Osteoblast (primary cell): ENCODE data around the gene TRAPPC11. TPM values are rescaled to one million over a fixed set of nuclear protein-coding genes. Genes with fewer than 3 reads are reported as not detected.

Experiments used
- DNase-seq: peaks from one replicate; pipeline ENCODE4 v3.0.0; 2011; ENCODE audit warnings: low spot score, mixed read lengths; ENCODE audit not compliant: insufficient read length; ENCODE audit errors: missing footprints
- H2AFZ ChIP-seq: 2 replicates; pipeline ENCODE4 v1.6.0; 2011; ENCODE audit warnings: mild to moderate bottlenecking, low read length
- H3K27ac ChIP-seq: 2 replicates; pipeline ENCODE4 v1.5.1; 2011; ENCODE audit warnings: mild to moderate bottlenecking, low read depth, low read length, moderate library complexity
- H3K27me3 ChIP-seq: 2 replicates; pipeline ENCODE4 v1.6.0; 2012; ENCODE audit warnings: mild to moderate bottlenecking, control low read depth, inconsistent platforms, low read length, moderate library complexity; ENCODE audit not compliant: insufficient read depth
- H3K36me3 ChIP-seq: 2 replicates; pipeline ENCODE4 v1.5.1; 2011; ENCODE audit warnings: mild to moderate bottlenecking, low read length, control low read depth, moderate library complexity; ENCODE audit not compliant: insufficient read depth
- H3K4me1 ChIP-seq: 2 replicates; pipeline ENCODE4 v1.5.1; 2011; ENCODE audit warnings: mild to moderate bottlenecking, low read length, control low read depth, moderate library complexity; ENCODE audit not compliant: insufficient read depth
- H3K4me2 ChIP-seq: 2 replicates; pipeline ENCODE4 v1.6.0; 2011; ENCODE audit warnings: mild to moderate bottlenecking, low read length; ENCODE audit not compliant: insufficient read depth
- H3K4me3 ChIP-seq: fragments of 200-600 bp; sonication (generic); 3 replicates; pipeline ENCODE4 v1.5.1; 2012; ENCODE audit warnings: mild to moderate bottlenecking, low read length, inconsistent platforms; ENCODE audit not compliant: insufficient read depth
- H3K79me2 ChIP-seq: 2 replicates; pipeline ENCODE4 v1.6.0; 2012; ENCODE audit warnings: mild to moderate bottlenecking, low read length, control low read depth, inconsistent platforms; ENCODE audit not compliant: insufficient read depth
- H3K9me3 ChIP-seq: 2 replicates; pipeline ENCODE4 v1.5.1; 2011; ENCODE audit warnings: low read depth, low read length, control low read depth
- H4K20me1 ChIP-seq: 2 replicates; pipeline ENCODE4 v1.6.0; 2012; ENCODE audit warnings: mild to moderate bottlenecking, low read length, control low read depth; ENCODE audit not compliant: insufficient read depth
- CTCF ChIP-seq: IDR thresholded peaks from 2 replicates; pipeline ENCODE4 v1.5.1; 2011; ENCODE audit warnings: mild to moderate bottlenecking, low read depth, low read length, moderate library complexity; ENCODE audit errors: extremely low read depth
- total RNA-seq: library from RNA; depleted of rRNA; stranded (reverse); fragments of >200 nt; gene quantifications from 2 replicates; pipeline ENCODE4 v1.2.3, GENCODE V29; 2012

The TRAPPC11 gene
- total RNA-seq, 1 donor = 58.3 TPM

GRCh38 chr4:183635321-183635720 is 23.8 kb upstream of the TRAPPC11 start:
- Histone ChIP-seq H3K4me1 (peaks cover 31% of the 10 kb centered on the region), H3K4me2 (no peak overlapping the region), H3K27ac (no peak overlapping the region), H3K9me3 (no peaks in the 10 kb centered on the region), H3K36me3 (no peaks in the 10 kb centered on the region), H4K20me1 (no peaks in the 10 kb centered on the region), H3K4me3 (no peak overlapping the region), H3K27me3 (no peaks in the 10 kb centered on the region), H2AFZ (no peak overlapping the region), H3K79me2 (no peaks in the 10 kb centered on the region)
- no peak for TF ChIP-seq CTCF
- DNase-seq = peak; percentile 78

GRCh38 chr4:183635741-183636140 is 23.4 kb upstream of the TRAPPC11 start:
- no peak overlapping the region for H2AFZ ChIP-seq
- H3K27ac ChIP-seq = no peak overlapping the region
- H3K79me2 ChIP-seq = no peaks in the 10 kb centered on the region
- no peaks in the 10 kb centered on the region for H3K36me3 ChIP-seq
- no peaks in the 10 kb centered on the region for H4K20me1 ChIP-seq
- no peaks in the 10 kb centered on the region for H3K27me3 ChIP-seq
- DNase-seq = no peak
- no peaks in the 10 kb centered on the region for H3K9me3 ChIP-seq
- H3K4me1 ChIP-seq = peaks cover 31% of the 10 kb centered on the region
- TF ChIP-seq CTCF = no peak
- H3K4me2 ChIP-seq = no peak overlapping the region
- no peak overlapping the region for H3K4me3 ChIP-seq

GRCh38 chr4:183636503-183636902 is 22.6 kb upstream of the TRAPPC11 start:
- no peaks in the 10 kb centered on the region for H4K20me1 ChIP-seq
- H3K36me3 ChIP-seq = no peaks in the 10 kb centered on the region
- H3K79me2 ChIP-seq = no peaks in the 10 kb centered on the region
- H3K4me2 ChIP-seq = peak overlapping the region; percentile 52
- DNase-seq = no peak
- peak overlapping the region; percentile 79 for H2AFZ ChIP-seq
- H3K4me3 ChIP-seq = peak overlapping the region; percentile 30
- no peaks in the 10 kb centered on the region for H3K27me3 ChIP-seq
- H3K4me1 ChIP-seq = peaks cover 31% of the 10 kb centered on the region
- H3K9me3 ChIP-seq = no peaks in the 10 kb centered on the region
- H3K27ac ChIP-seq = peak overlapping the region; percentile 70
- peak; percentile 9 for TF ChIP-seq CTCF

- Histone ChIP-seq H3K27me3 (no peaks in the 10 kb centered on the region), H3K4me1 (peaks cover 31% of the 10 kb centered on the region), H3K27ac (peak overlapping the region; percentile 70), H3K4me2 (peak overlapping the region; percentile 52), H3K36me3 (no peaks in the 10 kb centered on the region), H4K20me1 (no peaks in the 10 kb centered on the region), H2AFZ (peak overlapping the region; percentile 79), H3K9me3 (no peaks in the 10 kb centered on the region), H3K4me3 (peak overlapping the region; percentile 30), H3K79me2 (no peaks in the 10 kb centered on the region)
- peak; percentile 84 for DNase-seq
- TF ChIP-seq CTCF = no peak
These were observed 22.2 kb upstream of the TRAPPC11 start for GRCh38 chr4:183636923-183637322.
